GM18951 (cell line): Measurements from ENCODE around the gene TPCN1.

ENCODE experiments used
- POLR2A ChIP-seq: IDR thresholded peaks from 4 replicates; pipeline ENCODE4 v1.6.1; 2011; ENCODE audit warnings: mild to moderate bottlenecking; ENCODE audit not compliant: insufficient read length, insufficient read depth; ENCODE audit errors: extremely low read depth
- in situ Hi-C: fragments of 300-500 bp; cut with MboI; formaldehyde crosslinking; loops from one replicate; pipeline ENCODE4 v1.12.0; 2022; ENCODE audit warnings: low sequenced_read_pairs, mixed read lengths, inconsistent platforms; ENCODE audit not compliant: unreplicated experiment

Gene TPCN1

GRCh38 chr12:113298472-113298817, 77.2 kb downstream of the TPCN1 start:
- in situ Hi-C loops, result no loop called here
- TF ChIP-seq POLR2A, result no peak

GRCh38 chr12:113298861-113299545, 77.7 kb downstream of the TPCN1 start:
- in situ Hi-C loops, result no loop called here
- no peak for TF ChIP-seq POLR2A

GRCh38 chr12:113299619-113300237, 78.5 kb downstream of the TPCN1 start:
- no peak for TF ChIP-seq POLR2A
- in situ Hi-C loops, result no loop called here

GRCh38 chr12:113301811-113302210, 80.5 kb downstream of the TPCN1 start:
- in situ Hi-C loops, result no loop called here
- no peak for TF ChIP-seq POLR2A

- TF ChIP-seq POLR2A, result no peak
- in situ Hi-C loops, result no loop called here
These were observed 81.2 kb downstream of the TPCN1 start for GRCh38 chr12:113302466-113302865.

GRCh38 chr12:113302886-113303640, 81.8 kb downstream of the TPCN1 start:
- no peak for TF ChIP-seq POLR2A
- in situ Hi-C loops, result no loop called here

GRCh38 chr12:113305281-113305856, 84.1 kb downstream of the TPCN1 start:
- no peak for TF ChIP-seq POLR2A
- in situ Hi-C loops, result no loop called here

GRCh38 chr12:113306382-113306781, 85.1 kb downstream of the TPCN1 start:
- TF ChIP-seq POLR2A, result no peak
- in situ Hi-C loops, result no loop called here

GRCh38 chr12:113310489-113310888, 89.2 kb downstream of the TPCN1 start:
- in situ Hi-C loops, result no loop called here
- no peak for TF ChIP-seq POLR2A

GRCh38 chr12:113314121-113314529, 92.9 kb downstream of the TPCN1 start:
- TF ChIP-seq POLR2A, result no peak
- in situ Hi-C loops, result no loop called here

GRCh38 chr12:113315358-113315757, 94.1 kb downstream of the TPCN1 start:
- in situ Hi-C loops, result no loop called here
- TF ChIP-seq POLR2A, result no peak

GRCh38 chr12:113316155-113316554, 94.9 kb downstream of the TPCN1 start:
- TF ChIP-seq POLR2A, result no peak
- in situ Hi-C loops, result no loop called here

GRCh38 chr12:113317122-113317521, 95.9 kb downstream of the TPCN1 start:
- no peak for TF ChIP-seq POLR2A

More at GRCh38 chr12:113317122-113317521, 95.9 kb downstream of the TPCN1 start:
- in situ Hi-C loops, result no loop called here
